GM23338 (cell line): ENCODE results near the gene IMPA2. TPM values are rescaled to one million over a fixed set of nuclear protein-coding genes. Genes with fewer than 3 reads are reported as not detected.

Source experiments
- ATAC-seq: fragments of 200-7000 bp; cut with Tn5 transposase; 3 replicates; pipeline ENCODE4 v1.9.1; 2020
- DNase-seq: peaks from one replicate; pipeline ENCODE4 v3.0.0-alpha.2; 2015; ENCODE audit warnings: low spot score
- H2AFZ ChIP-seq: fragments of 200-600 bp; sonication (generic); 2 replicates; pipeline ENCODE4 v1.8.0; 2016; ENCODE audit warnings: antibody characterized with exemption, mild to moderate bottlenecking, moderate library complexity
- H3F3A ChIP-seq: fragments of 200-600 bp; sonication (generic); replicated peaks from 2 replicates; pipeline ENCODE4 v1.8.0; 2017; ENCODE audit warnings: antibody characterized with exemption, mixed run types, low read depth
- H3K27ac ChIP-seq: fragments of 200-600 bp; sonication (generic); 2 replicates; pipeline ENCODE4 v1.6.1; 2016; ENCODE audit warnings: low read depth
- H3K27me3 ChIP-seq: fragments of 200-600 bp; sonication (generic); 2 replicates; pipeline ENCODE4 v1.8.0; 2016; ENCODE audit warnings: mild to moderate bottlenecking, mixed run types, moderate library complexity; ENCODE audit not compliant: insufficient read depth
- H3K36me3 ChIP-seq: fragments of 200-600 bp; sonication (generic); 2 replicates; pipeline ENCODE4 v1.8.0; 2016; ENCODE audit warnings: mild to moderate bottlenecking; ENCODE audit not compliant: insufficient read depth
- H3K4me1 ChIP-seq: fragments of 200-600 bp; sonication (generic); 2 replicates; pipeline ENCODE4 v1.8.0; 2016; ENCODE audit warnings: mild to moderate bottlenecking, moderate library complexity; ENCODE audit not compliant: insufficient read depth
- H3K4me2 ChIP-seq: fragments of 200-600 bp; sonication (generic); 2 replicates; pipeline ENCODE4 v1.7.1; 2017; ENCODE audit warnings: mixed run types
- H3K4me3 ChIP-seq: fragments of 200-600 bp; sonication (generic); 2 replicates; pipeline ENCODE4 v1.6.1; 2016; ENCODE audit warnings: mixed run types
- H3K79me2 ChIP-seq: fragments of 200-600 bp; sonication (generic); replicated peaks from 2 replicates; pipeline ENCODE4 v1.8.0; 2017; ENCODE audit warnings: mild to moderate bottlenecking; ENCODE audit not compliant: insufficient read depth
- H3K9me2 ChIP-seq: fragments of 200-600 bp; sonication (generic); 2 replicates; pipeline ENCODE4 v1.8.0; 2017; ENCODE audit not compliant: insufficient read depth
- H4K20me1 ChIP-seq: fragments of 200-600 bp; sonication (generic); replicated peaks from 2 replicates; pipeline ENCODE4 v1.8.0; 2017; ENCODE audit warnings: mild to moderate bottlenecking; ENCODE audit not compliant: insufficient read depth
- H3K27ac Mint-ChIP-seq: 2 replicates; pipeline ENCODE4 v1.8.0; 2020; ENCODE audit warnings: inconsistent platforms, mild to moderate bottlenecking, moderate library complexity, mixed read lengths
- H3K27me3 Mint-ChIP-seq: 3 replicates; pipeline ENCODE4 v1.8.0; 2022; ENCODE audit warnings: low read depth, mild to moderate bottlenecking, moderate library complexity, mixed read lengths, inconsistent platforms; ENCODE audit not compliant: insufficient read depth, poor library complexity
- H3K36me3 Mint-ChIP-seq: 3 replicates; pipeline ENCODE4 v1.8.0; 2021; ENCODE audit warnings: low read depth, mild to moderate bottlenecking, inconsistent platforms, moderate library complexity, mixed read lengths
- H3K4me1 Mint-ChIP-seq: 3 replicates; pipeline ENCODE4 v1.8.0; 2020; ENCODE audit warnings: mild to moderate bottlenecking, inconsistent platforms, mixed read lengths
- H3K4me3 Mint-ChIP-seq: 3 replicates; pipeline ENCODE4 v1.8.0; 2021; ENCODE audit warnings: moderate library complexity, mild to moderate bottlenecking, inconsistent platforms, mixed read lengths
- H3K9me3 Mint-ChIP-seq: 3 replicates; pipeline ENCODE4 v1.8.0; 2020; ENCODE audit warnings: moderate library complexity, mild to moderate bottlenecking, inconsistent platforms, mixed read lengths
- CTCF ChIP-seq, 2 experiments: fragments of 200-600 bp in 1 of 2; sonication (generic) in 1 of 2; conservative IDR thresholded peaks; 2 replicates each; pipeline versions ENCODE4 v1.5.1 to v1.6.1; 2016 to 2017; ENCODE audit warnings: antibody characterized with exemption in 2 of 2, low read depth in 2 of 2, mild to moderate bottlenecking in 2 of 2, moderate library complexity in 1 of 2
- ETS1 ChIP-seq: IDR thresholded peaks from 2 replicates; pipeline ENCODE4 v1.6.1; 2016; ENCODE audit warnings: antibody characterized with exemption
- JUNB ChIP-seq: IDR thresholded peaks from one replicate; pipeline ENCODE4 v1.6.1; 2016; ENCODE audit warnings: antibody characterized with exemption; ENCODE audit not compliant: unreplicated experiment
- REST ChIP-seq: IDR thresholded peaks from one replicate; pipeline ENCODE4 v1.6.1; 2018; ENCODE audit warnings: antibody characterized with exemption; ENCODE audit not compliant: unreplicated experiment
- STAT1 ChIP-seq: IDR thresholded peaks from one replicate; pipeline ENCODE4 v1.6.1; 2016; ENCODE audit warnings: antibody characterized with exemption; ENCODE audit not compliant: unreplicated experiment
- ZNF331 ChIP-seq: fragments of 250-450 bp; sonication (Bioruptor Pico); IDR thresholded peaks from 2 replicates; pipeline ENCODE4 v1.5.0; 2020; ENCODE audit warnings: low read depth, mild to moderate bottlenecking, moderate library complexity
- ZNF462 ChIP-seq: fragments of 250-450 bp; sonication (Bioruptor Pico); IDR thresholded peaks from 2 replicates; pipeline ENCODE4 v1.5.0; 2020; ENCODE audit warnings: mild to moderate bottlenecking, moderate library complexity
- polyA plus RNA-seq: library from polyadenylated mRNA; unstranded; fragments of >200 nt; fragmentation: Nextera tagmentation; extraction: Ambion mirVana; gene quantifications from 2 replicates; pipeline ENCODE4 v1.2.1, GENCODE V29; 2016
- total RNA-seq: library from RNA; depleted of rRNA; stranded (reverse); fragments of >200 nt; shearing (Covaris generic); gene quantifications from 2 replicates; pipeline ENCODE4 v1.2.3, GENCODE V29; 2014

IMPA2 gene
- total and polyA plus RNA-seq, 2 experiments from 2014 or later, result 50.4 to 122 TPM

DNA sequence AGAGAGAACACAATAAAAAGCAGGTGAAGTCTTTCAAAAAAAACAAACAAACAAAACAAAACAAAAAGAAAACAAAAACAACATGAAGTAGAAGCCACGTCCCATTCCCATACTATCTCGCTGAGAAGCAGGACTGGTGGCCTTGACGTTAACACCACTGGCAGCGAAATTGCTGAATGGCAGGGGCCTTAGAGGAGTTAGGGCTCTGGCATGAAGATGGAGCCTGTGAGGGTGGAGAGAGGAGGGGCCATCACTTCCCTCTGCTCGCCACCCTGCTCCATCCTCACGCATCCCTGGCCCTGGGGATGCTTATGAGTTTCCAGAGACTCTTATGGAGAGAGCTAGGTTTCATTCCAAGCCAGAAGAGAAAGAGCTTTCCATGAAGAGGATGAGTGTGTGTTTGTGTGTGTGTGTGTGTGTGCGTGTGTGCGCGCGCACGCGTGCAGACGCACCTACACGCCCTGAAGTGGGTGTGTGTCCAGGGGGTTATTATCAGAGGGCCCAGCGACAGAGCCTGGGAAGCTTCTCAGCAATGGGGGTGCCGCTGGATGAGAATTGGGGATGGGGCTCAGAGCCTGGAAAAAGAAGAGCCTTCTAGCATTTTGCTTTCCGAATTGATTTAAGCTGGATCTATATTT is 20.4 kb upstream of the IMPA2 start (continued):
- TF ChIP-seq CTCF (conservative IDR thresholded peaks at IDR 0.05; ENCODE audit: low read depth in 2 of 2) (no peak), ETS1 (no peak)

DNA sequence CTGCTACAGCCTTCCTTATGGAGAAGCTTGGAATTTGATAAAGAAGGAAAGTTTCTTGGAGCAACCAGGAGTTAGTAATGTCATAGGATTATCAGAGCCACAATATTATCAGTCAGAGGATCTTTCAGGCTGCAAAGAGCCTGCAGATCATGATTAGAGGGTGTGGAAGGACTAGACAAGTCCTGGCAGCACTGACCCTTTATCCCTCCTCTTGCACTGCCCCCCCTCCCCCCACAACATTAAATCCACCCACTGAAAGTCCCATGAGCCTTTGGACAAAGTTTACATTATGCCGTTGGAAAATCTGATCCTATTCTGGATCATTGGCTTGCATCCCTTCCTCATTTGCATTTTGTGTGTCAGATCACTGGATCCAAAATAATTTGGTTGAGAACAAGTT is 18.7 kb upstream of the IMPA2 start:
- Histone ChIP-seq H3K36me3 (no peaks in the 10 kb centered on the region; the same call in 1 of the 2 replicates), H2AFZ (no peak overlapping the region), H4K20me1 (no peaks in the 10 kb centered on the region), H3K27ac (no peak overlapping the region), H3F3A (0 out of 2 replicates have a peak, but pooled peaks cover 3% of the 10 kb centered on the region), H3K4me1 (no peaks in the 10 kb centered on the region), H3K27me3 (no peaks in the 10 kb centered on the region), H3K79me2 (no peaks in the 10 kb centered on the region), H3K9me2 (no peaks in the 10 kb centered on the region), H3K4me2 (no peak overlapping the region), H3K4me3 (no peak overlapping the region)
- ATAC-seq (no peak), DNase-seq (no peak)
- Mint-ChIP-seq H3K4me1 (peaks cover 3% of the 10 kb centered on the region; the same call in 2 of the 3 replicates), H3K27ac (no peak overlapping the region), H3K36me3 (peaks cover 7% of the 10 kb centered on the region), H3K27me3 (no peaks in the 10 kb centered on the region), H3K4me3 (no peak overlapping the region), H3K9me3 (peaks cover 16% of the 10 kb centered on the region)
- no peak for TF ChIP-seq ETS1
- TF ChIP-seq STAT1, result no peak
- no peak for TF ChIP-seq ZNF331 (CRISPR knock-in tag)
- no peak for TF ChIP-seq ZNF462
- no peak for TF ChIP-seq CTCF (conservative IDR thresholded peaks at IDR 0.05; ENCODE audit: low read depth in 2 of 2)
- no peak for TF ChIP-seq REST
- TF ChIP-seq JUNB, result no peak
